ENCODE measurements around the gene VPS4A.

Gene VPS4A

DNA sequence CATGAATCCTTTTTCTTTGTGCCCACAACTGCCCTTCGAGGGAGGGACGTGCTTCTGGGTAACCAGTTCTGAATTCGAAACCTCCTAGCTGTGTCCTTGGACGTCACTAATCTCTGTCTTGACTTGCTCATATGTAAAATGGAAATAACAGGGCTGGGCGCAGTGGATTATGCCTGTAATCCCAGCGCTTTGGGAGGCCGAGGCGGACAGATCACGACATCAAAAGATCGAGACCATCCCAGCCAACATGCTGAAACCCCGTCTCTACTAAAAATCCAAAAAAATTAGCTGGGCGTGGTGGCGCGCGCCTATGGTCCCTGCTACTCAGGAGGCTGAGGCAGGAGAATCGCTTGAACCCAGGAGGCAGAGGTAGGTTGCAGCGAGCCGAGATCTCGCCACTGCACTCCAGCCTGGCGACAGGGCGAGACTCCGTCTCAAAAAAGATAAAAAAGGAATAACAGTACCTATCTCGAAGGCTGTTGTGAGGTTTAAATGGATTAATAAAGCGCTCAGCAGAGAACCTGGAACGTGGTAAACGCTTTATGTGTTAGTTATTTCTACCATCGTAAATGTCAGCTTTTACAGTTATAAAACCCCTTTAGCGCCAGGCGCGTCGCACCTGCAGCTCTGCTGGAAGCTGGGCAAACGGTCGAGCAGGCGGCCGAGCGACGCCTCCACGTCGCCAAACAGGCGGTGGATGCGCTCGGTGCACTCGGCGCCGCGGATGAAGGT, 27.6 kb downstream of the VPS4A start:
- TF ChIP-seq, protein P1, sequence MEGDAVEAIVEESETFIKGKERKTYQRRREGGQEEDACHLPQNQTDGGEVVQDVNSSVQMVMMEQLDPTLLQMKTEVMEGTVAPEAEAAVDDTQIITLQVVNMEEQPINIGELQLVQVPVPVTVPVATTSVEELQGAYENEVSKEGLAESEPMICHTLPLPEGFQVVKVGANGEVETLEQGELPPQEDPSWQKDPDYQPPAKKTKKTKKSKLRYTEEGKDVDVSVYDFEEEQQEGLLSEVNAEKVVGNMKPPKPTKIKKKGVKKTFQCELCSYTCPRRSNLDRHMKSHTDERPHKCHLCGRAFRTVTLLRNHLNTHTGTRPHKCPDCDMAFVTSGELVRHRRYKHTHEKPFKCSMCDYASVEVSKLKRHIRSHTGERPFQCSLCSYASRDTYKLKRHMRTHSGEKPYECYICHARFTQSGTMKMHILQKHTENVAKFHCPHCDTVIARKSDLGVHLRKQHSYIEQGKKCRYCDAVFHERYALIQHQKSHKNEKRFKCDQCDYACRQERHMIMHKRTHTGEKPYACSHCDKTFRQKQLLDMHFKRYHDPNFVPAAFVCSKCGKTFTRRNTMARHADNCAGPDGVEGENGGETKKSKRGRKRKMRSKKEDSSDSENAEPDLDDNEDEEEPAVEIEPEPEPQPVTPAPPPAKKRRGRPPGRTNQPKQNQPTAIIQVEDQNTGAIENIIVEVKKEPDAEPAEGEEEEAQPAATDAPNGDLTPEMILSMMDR (IDR thresholded peaks at IDR 0.05; ENCODE audit: control insufficient read depth, extremely low read depth, insufficient read depth): no peak
- H3K4me3 ChIP-seq (ENCODE audit: low read depth, low read length): peak overlapping the region; percentile 95
- DNase-seq (ENCODE audit: low read depth): no peak

DNA sequence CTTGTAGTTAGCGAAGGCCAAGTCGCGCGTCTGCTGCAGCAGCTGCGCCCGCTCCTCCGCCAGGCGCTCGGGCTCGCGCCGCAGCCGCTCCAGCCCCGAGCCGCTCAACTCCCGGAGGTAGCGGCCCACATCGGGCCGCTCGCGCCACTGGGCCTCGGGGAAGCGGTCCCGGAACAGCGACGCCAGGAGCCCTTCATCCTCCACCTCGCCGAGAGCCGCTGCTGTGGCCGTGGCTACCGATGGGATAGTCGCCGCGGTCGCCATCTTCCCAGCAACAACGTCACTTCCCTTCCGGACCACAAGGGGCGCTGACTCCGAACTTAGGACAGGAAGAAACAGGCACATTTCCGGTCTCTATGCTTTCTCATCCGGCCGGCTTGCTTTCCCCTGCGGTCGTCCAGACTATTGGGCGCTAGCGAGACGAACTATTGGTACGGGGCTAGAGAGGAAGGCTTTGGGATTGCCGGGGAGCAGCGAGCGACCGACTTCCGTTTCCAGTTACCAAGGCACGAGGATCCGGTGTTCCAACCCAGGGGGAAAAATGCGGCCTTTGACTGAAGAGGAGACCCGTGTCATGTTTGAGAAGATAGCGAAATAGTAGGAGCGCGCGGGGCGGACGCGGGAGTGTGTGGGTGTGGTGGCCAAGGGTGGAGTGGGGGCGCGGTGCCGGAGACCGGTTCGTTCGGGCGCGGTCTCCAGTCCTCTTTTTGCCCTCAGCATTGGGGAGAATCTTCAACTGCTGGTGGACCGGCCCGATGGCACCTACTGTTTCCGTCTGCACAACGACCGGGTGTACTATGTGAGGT, 28.3 kb downstream of the VPS4A start, which contains the start of the genes COG8 and NIP7:
Gene COG8 (minus strand): TSS at position 276 of the 806 bp plus-strand sequence. CDS start 12 bp downstream, at position 264.
Gene NIP7 (plus strand): TSS at position 484 of the 806 bp plus-strand sequence. CDS start 58 bp downstream, at position 542.
- peak; percentile 97 for DNase-seq (ENCODE audit: low read depth)
- TF ChIP-seq, protein P1 (IDR thresholded peaks at IDR 0.05; ENCODE audit: control insufficient read depth, extremely low read depth, insufficient read depth): peak; percentile 88
- H3K4me3 ChIP-seq (ENCODE audit: low read depth, low read length): peak within 1 kb of the TSS; percentile 95

DNA sequence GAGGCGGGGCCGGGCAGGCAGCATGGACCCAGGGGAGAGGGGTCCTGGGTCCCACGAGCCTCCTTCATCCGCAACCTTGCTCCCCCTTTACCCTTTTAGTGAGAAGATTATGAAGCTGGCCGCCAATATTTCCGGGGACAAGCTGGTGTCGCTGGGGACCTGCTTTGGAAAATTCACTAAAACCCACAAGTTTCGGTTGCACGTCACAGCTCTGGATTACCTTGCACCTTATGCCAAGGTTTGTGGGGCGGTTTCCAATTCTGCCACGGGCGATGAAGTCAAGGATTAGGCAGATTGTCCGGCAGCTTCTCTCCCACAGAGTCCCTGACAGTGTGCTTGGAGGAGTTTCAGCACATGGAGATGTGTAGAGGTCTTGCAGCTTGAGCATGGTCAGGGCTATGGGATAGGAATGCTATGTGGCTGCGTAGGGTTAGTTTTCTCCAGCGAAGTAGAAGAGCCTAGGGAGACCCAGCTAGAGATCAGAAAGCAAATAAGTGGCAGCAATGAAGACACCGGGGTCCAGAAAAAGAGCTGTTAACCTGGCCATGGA, 29.0 kb downstream of the VPS4A start:
- TF ChIP-seq, protein P1 (IDR thresholded peaks at IDR 0.05; ENCODE audit: control insufficient read depth, extremely low read depth, insufficient read depth): no peak
- peak overlapping the region; percentile 95 for H3K4me3 ChIP-seq (ENCODE audit: low read depth, low read length)
- DNase-seq (ENCODE audit: low read depth): no peak

DNA sequence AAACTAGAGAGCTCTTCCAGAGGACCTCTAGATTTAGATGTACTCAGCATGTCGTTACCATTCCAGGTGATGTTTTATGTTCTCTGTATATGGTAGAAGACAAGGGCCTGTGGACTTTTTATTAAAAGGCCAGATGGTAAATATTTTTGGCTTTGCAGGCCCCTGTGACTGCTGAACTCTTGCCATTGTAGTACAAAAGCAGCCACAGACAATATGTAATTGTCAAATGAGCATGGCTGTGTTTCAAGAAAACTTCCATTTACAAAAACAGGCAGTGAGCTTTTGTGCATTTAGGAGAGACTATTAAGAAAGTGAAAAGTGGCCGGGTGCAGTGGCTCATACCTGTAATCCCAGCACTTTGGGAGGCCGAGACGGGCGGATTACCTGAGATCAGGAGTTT, 33.0 kb downstream of the VPS4A start:
- TF ChIP-seq, protein P1 (IDR thresholded peaks at IDR 0.05; ENCODE audit: control insufficient read depth, extremely low read depth, insufficient read depth): no peak
- no peak overlapping the region for H3K4me3 ChIP-seq (ENCODE audit: low read depth, low read length)
- no peak for DNase-seq (ENCODE audit: low read depth)

DNA sequence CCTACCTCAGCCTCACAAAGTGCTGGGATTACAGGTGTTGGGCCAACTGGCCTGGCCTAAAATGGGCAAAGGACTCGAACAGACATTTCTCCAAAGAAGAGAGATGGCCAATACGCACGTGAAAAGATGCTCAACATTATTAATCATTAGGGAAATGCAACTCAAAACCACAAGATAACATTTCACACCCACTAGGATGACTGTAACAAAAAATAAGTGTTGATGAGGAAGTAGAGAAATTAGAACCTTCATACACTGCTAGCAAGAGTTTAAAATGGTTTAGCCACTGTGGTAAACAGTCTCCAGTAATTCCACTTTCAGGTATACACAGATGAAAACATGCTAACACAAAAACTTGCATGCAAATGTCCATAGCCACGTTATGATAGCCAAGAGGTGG, 34.8 kb downstream of the VPS4A start:
- no peak for DNase-seq (ENCODE audit: low read depth)
- H3K4me3 ChIP-seq (ENCODE audit: low read depth, low read length): no peak overlapping the region
- TF ChIP-seq, protein P1 (IDR thresholded peaks at IDR 0.05; ENCODE audit: control insufficient read depth, extremely low read depth, insufficient read depth): no peak

DNA sequence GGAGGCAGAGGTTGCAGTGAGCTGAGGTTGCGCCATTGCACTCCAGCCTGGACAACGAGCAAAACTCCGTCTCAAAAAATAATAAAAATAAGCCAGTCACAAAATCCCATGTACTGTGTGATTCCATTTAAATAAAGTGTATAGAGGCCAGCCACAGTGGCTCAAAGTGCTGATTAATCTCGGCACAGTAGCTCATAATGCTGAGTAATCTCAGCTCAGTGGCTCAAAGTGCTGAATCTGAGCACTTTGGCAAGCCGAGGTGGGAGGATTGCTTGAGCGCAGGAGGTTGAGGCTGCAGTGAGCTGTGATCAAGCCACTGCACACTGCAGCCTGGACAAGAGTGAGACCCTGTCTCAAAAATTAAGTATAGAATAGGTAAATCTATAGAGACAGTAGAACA, 35.5 kb downstream of the VPS4A start:
- no peak for DNase-seq (ENCODE audit: low read depth)
- no peak overlapping the region for H3K4me3 ChIP-seq (ENCODE audit: low read depth, low read length)
- TF ChIP-seq, protein P1 (IDR thresholded peaks at IDR 0.05; ENCODE audit: control insufficient read depth, extremely low read depth, insufficient read depth): no peak
